Effector CD4-positive, alpha-beta T cell (primary cell): ENCODE measurements around the gene TRIM67.

Experiments used
- DNase-seq: peaks from one replicate; pipeline ENCODE4 v3.0.0-alpha.2; 2020

Gene TRIM67

DNA sequence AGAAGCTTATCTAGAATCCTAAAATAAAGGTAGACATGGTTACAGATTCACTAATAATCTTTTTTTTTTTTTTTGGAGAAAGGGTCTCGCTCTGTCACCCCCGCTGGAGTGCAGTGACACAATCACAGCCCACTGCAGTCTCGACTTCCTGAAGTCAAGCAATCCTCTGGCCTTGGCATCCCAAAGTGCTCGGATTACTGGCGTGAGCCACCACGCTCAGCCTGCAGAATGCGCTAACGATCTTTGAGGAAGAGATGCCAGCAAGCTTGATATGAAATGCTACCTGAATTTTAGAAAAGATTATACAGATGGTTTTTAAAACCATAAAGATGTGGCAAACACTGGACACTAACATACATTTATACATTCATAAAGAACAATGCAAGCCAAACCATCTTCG lies 75.1 kb downstream of the TRIM67 start:
- no peak for DNase-seq

DNA sequence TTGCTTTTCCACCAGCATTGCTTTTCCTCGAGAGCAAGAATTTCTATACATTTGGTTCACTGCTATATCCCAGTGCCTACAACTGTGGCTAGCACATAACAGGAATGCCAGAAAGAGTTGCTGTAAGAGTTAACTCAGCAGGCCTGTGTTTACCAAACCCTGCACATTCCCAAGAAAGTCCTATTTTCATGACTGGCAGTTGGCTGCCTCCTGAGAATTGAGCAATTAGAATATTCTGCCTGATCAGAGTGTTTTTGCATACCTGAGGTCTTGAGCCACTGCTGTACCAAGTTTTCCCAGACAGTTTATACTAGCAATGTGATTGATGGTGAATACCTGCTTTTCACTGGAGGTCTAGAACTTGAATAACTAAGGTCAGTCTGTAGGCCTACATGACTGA lies 76.4 kb downstream of the TRIM67 start:
- no peak for DNase-seq

DNA sequence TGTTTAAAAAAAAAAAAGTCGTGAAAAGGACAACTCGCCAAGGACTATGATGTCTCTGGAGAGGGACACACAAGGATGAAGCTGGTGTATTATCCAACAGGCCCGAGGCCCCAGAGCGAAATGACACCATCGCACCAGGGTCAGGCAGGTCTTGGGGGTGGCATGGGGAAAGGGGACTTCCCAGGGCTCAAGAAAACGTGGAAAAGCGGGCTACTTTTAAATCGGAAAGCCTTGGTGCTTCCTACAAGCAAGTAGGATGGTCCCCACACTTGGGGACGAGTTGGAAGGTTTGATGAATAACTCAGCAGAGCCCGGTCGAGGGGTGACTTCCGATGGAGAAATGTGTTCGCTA lies 78.6 kb downstream of the TRIM67 start:
- no peak for DNase-seq

DNA sequence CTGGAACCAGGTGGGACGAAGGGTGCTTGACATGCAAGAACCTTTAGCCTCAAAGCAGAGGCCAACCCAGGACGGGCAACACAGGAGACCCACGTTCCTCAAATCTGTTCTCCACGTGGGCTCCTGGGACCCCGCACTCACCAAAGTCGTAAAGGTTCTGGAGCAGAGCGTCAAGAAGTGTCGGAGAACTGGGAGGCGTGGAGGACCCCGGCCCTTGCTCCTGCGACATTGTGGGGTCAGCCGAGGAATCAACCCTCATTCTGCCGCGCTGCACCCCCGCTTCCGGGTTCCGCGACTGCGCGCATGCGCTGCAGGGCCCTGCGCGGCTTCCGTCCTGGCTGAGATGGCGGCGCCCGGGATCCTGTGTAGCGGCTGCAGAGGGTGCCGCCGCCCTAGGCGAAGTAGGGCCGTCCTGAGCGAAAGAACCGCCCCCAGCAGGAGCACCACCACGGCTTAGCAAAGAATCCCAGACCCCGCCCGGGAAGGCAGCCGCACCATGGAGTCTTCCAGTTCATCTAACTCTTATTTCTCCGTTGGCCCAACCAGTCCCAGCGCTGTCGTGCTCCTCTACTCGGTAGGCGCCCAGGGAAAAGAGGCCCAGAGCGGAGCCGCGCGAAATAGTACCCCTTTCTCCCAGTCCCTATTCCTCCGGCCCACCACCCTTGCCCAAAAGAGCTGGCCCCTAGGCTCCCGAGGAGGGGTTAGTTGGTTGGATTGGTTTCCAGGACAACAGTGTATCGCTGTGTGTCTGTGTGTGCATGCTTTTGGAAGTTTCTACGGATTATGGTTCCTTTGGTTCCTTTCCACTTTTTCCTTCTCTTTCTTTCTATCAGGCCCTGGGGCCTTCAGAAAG lies 79.3 kb downstream of the TRIM67 start, which contains the start of gene GNPAT:
Gene GNPAT (plus strand): TSS at position 330 of the 853 bp plus-strand sequence. CDS start 167 bp downstream, at position 497.
- DNase-seq = peak; percentile 88

DNA sequence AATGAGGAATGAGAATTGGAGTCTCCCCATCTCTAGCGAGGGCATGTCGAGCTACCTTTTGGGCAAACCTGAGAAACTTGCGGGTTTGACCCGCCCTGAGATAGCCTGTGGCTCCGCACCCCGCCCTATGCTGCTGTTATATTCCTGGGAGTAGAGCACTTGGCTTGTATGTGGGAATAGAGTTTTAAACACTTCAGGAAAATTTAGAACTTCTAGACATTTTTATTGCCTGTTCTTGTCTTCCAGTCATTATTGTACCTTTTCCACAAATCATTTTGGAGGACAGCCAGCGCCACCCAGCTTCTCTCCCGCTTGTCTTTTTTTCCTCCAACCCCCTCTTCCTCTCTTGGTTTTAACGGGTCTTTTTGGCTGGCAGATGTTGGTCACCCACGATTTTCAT lies 79.9 kb downstream of the TRIM67 start:
- DNase-seq = no peak

DNA sequence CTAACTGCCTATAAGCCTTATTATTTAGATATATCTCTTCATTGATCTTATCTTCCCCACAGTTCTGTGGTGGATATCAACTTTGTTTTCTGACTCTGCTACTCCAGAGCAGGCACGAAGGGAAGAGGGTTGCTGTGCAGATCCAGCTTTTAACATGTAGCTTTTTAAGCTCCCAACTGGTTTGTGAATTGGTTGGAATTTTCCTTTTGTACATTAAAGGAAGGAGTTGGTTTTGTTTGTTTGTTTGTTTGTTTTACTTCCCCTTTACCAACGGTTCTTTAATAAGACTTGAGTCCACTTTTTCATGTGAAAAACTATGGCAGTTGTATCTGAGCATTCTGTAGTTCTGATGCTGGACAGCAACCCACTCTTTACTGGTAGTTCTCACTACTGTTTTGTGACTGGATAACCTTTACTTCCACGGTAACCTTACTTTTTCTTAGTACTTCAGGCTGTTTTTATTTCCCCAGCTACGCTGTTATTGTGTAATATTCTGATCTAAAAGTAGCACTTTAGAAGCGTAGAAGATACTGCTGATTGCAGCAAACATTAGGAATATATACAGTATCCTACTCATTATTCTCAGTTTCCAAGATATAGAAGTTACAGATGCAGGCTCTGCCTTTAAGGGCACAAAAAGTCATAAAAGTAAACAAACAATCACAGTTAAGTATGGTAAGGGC lies 80.8 kb downstream of the TRIM67 start:
- no peak for DNase-seq

DNA sequence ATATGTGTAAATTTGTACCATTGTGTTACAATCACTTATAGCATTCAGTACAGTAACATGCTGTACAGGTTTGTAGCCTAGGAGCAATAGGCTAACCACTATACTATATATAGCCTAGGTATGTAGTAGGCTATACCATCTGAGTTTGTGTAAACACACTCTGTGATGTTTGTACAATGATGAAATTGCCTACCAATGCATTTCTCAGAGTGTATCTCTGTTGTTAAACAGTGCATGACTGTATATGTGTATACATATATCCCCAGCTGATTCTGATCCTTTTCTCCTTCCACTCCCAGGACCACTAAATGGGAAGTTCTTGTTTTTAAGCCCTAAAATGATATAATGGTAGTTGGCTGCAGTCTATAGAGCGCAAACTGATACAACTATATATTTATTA lies 86.9 kb downstream of the TRIM67 start:
- no peak for DNase-seq

DNA sequence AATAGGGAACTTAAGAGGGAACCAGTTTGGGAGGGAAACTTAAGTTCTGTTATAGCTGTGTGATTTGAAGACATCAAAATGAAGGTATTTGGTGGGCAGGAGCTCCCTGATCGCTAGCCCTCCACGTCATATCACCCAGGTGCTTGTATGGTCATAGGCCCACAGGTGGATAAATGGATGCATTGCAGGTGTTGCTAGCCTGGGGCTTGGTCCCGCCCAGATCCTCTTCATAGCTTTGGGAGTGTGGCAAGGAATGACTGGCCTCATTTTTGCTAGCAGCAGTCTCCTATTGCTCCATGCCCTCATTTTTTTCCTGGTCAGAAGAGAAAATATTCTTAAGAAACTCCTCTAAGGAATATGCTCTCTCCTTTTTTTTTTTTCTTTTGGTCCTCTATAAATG lies 90.5 kb downstream of the TRIM67 start:
- no peak for DNase-seq

DNA sequence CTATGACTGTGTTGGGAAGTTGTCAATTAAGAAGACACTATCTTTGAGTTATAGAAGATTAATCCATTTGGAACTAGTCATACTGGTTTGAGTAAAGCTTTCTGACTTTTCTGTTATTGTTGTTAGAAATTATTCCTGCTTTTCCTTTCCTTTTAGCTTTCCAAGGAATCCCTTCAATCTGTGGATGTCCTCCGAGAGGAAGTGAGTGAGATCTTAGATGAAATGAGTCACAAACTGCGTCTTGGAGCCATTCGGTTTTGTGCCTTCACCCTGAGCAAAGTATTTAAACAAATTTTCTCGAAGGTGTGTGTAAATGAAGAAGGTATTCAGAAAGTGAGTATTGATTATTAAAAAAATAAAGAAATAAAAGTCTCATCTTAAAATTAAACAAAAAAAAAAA lies 98.5 kb downstream of the TRIM67 start:
- DNase-seq = no peak

DNA sequence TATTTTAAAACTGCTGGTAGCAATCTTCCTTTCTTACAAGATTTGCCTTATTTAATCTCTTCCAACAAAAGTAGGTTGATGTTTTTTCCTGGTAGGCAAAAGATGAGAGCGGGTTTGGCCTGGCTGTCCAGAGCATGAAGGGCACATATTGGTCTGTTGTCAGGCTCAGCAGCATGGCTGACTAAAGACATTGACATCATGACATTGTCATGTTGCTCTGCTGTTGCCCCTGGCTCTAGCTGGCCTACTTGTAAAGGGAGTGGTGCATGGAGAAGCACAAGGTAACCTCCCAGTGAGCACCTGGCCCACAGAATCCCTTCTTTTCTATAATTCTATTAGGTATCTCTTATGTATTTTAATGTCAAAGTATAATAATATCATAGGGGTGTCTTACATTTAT lies 102.8 kb downstream of the TRIM67 start:
- DNase-seq = no peak

DNA sequence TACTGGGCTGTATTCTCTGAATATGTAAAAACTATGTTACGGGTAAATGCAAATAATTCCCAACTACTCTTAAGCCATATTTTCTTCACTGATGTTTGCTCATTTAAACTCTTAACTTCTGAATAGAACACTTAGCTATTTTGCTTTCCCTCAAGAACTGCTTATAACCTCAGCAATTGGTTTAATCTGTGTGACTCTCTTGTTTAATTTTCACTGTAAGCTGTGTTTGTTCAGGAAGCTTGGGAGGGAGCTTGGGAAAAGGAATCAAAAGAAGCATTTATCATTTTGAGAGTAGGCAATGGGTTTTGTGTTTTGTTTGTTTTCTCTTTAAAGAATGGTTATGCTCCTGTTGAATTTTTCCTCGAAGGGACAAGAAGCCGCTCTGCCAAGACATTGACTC lies 103.5 kb downstream of the TRIM67 start:
- no peak for DNase-seq

DNA sequence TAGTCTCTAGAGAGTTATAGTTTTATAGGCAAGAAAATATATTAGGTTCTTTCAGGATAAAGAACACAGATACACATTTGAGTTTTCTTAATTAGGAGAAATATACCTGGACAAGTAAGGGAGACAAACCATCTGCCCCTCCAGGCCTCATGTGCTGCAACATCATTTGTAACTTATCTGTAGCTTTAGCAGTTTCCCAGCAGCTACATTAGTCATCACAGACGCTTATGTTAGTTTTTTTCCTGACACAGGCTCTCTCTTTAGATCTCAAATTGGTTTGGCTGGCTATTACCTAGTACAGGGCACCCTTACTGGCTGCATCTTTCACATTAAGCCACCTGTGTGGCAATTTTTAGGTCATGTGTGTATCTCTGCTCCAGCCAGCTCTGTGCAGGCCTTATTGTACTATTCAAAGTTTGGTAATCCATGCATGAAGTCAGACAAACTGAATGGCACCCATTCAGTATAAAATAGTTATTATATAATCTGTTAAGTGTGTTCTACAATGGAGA lies 105.0 kb downstream of the TRIM67 start:
- no peak for DNase-seq
